H54 (cell line): ENCODE data around the gene KLK1.
A peak's percentile ranks its signal among the peaks of the same experiment; 100 is the strongest.

Experiments used
- DNase-seq: peaks from one replicate; pipeline ENCODE4 v3.0.0; 2011; ENCODE audit warnings: low spot score, mixed read lengths; ENCODE audit not compliant: insufficient read length
- FAIRE-seq: peaks from 3 replicates; lab custom pipeline; 2011; peaks lifted over from hg19 to GRCh38; lab: Jason Lieb, UNC
- POLR2A ChIP-seq: IDR thresholded peaks from 2 replicates; pipeline ENCODE4 v1.6.1; 2011; ENCODE audit warnings: low read depth, mild to moderate bottlenecking, low read length

KLK1 gene

GRCh38 chr19:50843701-50844221 is 20.2 kb upstream of the KLK1 start:
- FAIRE-seq (no peak), DNase-seq (no peak)
- no peak for TF ChIP-seq POLR2A

- DNase-seq: no peak
- TF ChIP-seq POLR2A: no peak
- FAIRE-seq: no peak
These were observed 19.6 kb upstream of the KLK1 start for GRCh38 chr19:50843205-50843604.

DNA sequence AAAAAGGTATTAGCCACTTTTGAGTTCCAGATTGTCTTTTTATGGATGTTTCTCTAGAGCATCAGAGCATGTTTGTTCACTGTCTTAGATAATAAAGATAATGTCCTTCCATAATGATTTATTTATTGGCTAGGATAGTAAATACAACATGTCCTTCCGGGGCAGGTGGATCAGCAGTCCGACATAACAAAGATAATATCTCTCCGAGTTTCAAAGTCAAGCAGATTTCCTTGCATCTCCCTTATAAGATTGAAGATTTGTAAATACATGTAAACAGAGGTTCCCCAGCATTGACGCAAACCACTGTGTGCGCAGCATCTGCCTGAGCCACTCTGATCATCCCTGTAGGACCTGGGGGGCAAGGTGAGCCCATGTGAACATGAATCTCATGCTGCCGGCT is 18.5 kb upstream of the KLK1 start:
- DNase-seq (no peak), FAIRE-seq (no peak)
- TF ChIP-seq POLR2A: no peak

DNA sequence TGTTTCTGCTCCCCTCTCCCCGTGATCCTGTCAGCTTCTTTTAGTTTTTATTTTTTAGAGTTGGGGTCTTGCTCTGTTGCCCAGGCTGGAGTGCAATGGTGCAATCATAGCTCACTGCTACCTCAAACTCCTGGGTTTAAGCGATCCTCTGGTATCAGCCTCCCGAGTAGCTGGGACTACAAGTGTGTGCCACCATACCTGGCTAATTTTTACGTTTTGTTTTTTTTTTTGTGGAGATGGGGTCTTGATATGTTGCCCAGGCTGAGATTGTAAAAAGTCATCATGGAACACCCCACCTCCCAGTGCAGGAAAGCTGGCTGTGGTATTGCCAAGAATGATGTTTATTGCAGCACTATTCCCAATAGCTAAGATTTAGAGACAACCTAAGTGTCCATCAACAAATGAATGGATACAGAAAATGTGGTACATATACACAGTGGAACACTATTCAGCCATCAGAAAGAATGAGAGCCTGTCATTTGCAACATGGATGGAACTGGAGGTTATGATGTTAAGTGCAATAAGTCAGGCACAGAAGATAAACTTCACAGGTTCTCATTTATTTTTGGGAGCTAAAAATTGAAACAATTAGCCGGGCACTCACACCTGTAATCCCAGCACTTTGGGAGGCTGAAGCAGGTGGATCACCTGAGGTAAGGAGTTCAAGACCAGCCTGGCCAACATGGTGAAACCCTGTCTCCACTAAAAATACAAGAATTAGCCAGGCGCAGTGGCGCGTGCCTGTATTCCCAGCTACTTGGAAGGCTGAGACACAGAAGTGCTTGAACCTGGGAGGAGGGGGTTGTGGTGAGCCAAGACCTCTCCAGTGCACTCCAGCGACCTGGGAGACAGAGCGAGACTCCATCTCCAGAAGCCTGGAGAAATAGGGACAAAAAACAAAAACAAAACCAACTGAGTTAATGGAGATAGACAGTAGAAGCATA is 16.4 kb upstream of the KLK1 start:
- DNase-seq (no peak), FAIRE-seq (no peak)
- no peak for TF ChIP-seq POLR2A

DNA sequence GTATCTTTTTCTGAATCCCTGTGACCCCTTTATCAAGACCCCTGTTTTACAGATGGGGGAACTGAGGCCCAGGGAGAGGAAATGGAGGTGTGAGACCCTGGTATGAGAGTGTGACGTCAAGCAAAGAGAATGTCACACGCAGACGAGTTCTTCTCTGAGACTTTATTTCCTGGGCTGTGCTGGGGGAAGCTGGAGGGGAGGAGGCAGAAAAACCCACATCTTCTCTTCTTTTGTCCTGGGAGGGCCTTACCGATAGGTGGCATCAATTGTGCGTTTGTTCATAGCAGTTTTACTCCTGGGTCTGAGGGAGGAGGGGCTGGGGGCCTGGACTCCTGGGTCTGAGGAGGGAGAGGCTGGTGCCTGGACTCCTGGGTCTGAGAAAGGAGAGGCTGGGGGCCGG is 14.7 kb upstream of the KLK1 start:
- DNase-seq: peak; percentile 58
- TF ChIP-seq POLR2A: no peak
- FAIRE-seq: no peak

GRCh38 chr19:50837300-50837699 is 13.7 kb upstream of the KLK1 start:
- TF ChIP-seq POLR2A: no peak
- no peak for DNase-seq
- FAIRE-seq: no peak

DNA sequence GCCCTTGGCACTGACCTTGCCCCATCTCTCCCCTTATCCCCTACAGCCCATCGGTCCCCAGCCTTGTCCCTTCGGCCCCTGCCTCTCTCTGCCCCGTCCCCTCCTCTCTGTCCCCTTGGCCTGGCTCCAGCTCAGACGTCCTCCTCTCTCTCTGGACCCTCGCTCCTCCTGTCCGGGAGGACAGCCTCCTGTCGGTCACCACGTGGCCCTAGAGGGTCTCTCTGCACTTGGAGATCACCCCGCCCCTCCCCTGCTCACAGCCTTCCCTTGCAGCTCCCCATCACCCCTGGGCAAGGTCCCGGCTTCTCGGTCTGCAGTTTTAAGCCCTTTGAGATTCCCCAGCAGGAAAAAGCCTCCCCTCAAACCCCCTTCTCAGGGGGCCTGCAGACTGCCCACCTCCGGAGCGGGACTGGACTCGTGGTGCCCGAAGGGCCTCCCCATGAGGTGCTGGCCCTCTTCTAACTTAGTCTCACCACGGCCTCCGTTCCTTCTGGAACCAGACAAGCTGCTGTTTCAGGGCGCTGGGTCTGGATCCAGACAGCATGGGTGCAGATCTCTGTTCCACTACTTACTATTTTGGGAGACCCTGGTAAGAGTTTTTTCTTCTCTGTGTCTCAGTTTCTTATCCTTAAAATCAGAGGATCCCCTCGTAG is 13.1 kb upstream of the KLK1 start:
- TF ChIP-seq POLR2A: no peak
- no peak for DNase-seq
- no peak for FAIRE-seq

- TF ChIP-seq POLR2A: peak; percentile 90
- DNase-seq (peak; percentile 98), FAIRE-seq (no peak)
These were observed 12.4 kb upstream of the KLK1 start for GRCh38 chr19:50835785-50836542.

- no peak for TF ChIP-seq POLR2A
- FAIRE-seq (no peak), DNase-seq (no peak)
These were observed 11.7 kb upstream of the KLK1 start for GRCh38 chr19:50835103-50835784.

- FAIRE-seq (no peak), DNase-seq (no peak)
- no peak for TF ChIP-seq POLR2A
These were observed 10.2 kb upstream of the KLK1 start for GRCh38 chr19:50833802-50834167.

GRCh38 chr19:50833117-50833801 is 9.7 kb upstream of the KLK1 start, which contains the start of gene KLK15:
Gene KLK15 (minus strand): TSS chr19:50833574. CDS start chr19:50831492, 2,082 bp downstream.
- FAIRE-seq (no peak), DNase-seq (no peak)
- no peak for TF ChIP-seq POLR2A

DNA sequence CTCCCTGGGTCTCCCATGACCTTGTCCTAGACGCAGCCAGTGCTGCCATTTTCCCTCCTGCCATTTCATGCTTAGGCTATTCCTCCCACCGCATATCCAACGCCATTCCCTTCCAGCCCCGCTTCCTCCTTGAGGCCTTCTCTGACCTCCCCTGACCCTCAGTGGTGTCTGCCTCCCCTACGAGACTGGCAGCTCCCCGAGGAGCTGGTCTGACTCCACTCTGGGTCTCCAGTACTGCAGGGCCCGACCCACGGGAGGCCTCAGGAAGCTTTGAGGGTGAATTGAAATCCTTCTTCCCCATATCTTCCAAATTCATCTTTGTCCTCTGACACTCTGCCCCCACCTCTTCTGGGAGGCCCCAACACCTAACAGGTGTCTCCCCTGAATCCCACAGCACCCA is 9.1 kb upstream of the KLK1 start:
- no peak for TF ChIP-seq POLR2A
- DNase-seq: no peak
- no peak for FAIRE-seq

GRCh38 chr19:50831026-50831396 is 7.4 kb upstream of the KLK1 start:
- DNase-seq (no peak), FAIRE-seq (no peak)
- no peak for TF ChIP-seq POLR2A
